GM12878 (cell line): ENCODE data around the gene AARSD1. TPM values are rescaled to one million over a fixed set of nuclear protein-coding genes. Genes with fewer than 3 reads are reported as not detected.

Experiments used
- ATAC-seq: fragments of 200-7000 bp; cut with Tn5 transposase; 3 replicates; pipeline ENCODE4 v1.9.1; 2020; ENCODE audit warnings: mild to moderate bottlenecking, moderate library complexity
- BruUV-seq: library from RNA; stranded (reverse); fragments of 400-500 nt; replicated peaks from 2 replicates; lab custom pipeline; 2021; lab: Mats Ljungman, UMichigan
- CTCF ChIA-PET: fragments of 300-600 bp; sonication (Branson Sonifier 250); formaldehyde crosslinking; extraction: SDS; loops from one replicate; lab custom pipeline; 2021; ENCODE audit warnings: inconsistent platforms; lab: Yijun Ruan, JAX
- POLR2A ChIA-PET: fragments of 350-600 bp; formaldehyde crosslinking; extraction: SDS; loops from one replicate; lab custom pipeline; 2021; ENCODE audit warnings: inconsistent platforms; lab: Charles Lee
- RAD21 ChIA-PET: fragments of 300-600 bp; sonication (Branson Sonifier 250); formaldehyde crosslinking; loops from one replicate; lab custom pipeline; 2023; ENCODE audit warnings: antibody characterized with exemption; ENCODE audit not compliant: unreplicated experiment; lab: Charles Lee
- SMC1A ChIA-PET: fragments of 300-600 bp; sonication (Branson Sonifier 250); formaldehyde crosslinking; loops from one replicate; lab custom pipeline; 2023; ENCODE audit not compliant: unreplicated experiment, uncharacterized antibody; lab: Charles Lee
- DNase-seq: peaks from one replicate; pipeline ENCODE4 v3.0.0-alpha.2; 2011; ENCODE audit warnings: low read depth, low spot score
- FAIRE-seq: peaks from 3 replicates; lab custom pipeline; 2011; peaks lifted over from hg19 to GRCh38; lab: Jason Lieb, UNC
- H2AFZ ChIP-seq: 2 replicates; pipeline ENCODE4 v1.6.0; 2011; ENCODE audit warnings: low read depth, low read length, control low read depth; ENCODE audit not compliant: control insufficient read depth
- H3K27ac ChIP-seq: 2 replicates; pipeline ENCODE4 v1.5.1; 2011; ENCODE audit warnings: control low read depth; ENCODE audit not compliant: control insufficient read depth, insufficient read depth
- H3K27me3 ChIP-seq, 2 experiments: replicated peaks in 1 of 2; 2 replicates each; pipeline versions ENCODE4 v1.6.0 to v1.6.1; 2011; ENCODE audit warnings: low read length in 1 of 2; ENCODE audit not compliant: control insufficient read depth in 2 of 2, insufficient read depth in 2 of 2
- H3K36me3 ChIP-seq, 2 experiments: 2 replicates each; pipeline ENCODE4 v1.5.1; 2011; ENCODE audit warnings: low read length in 1 of 2; ENCODE audit not compliant: control insufficient read depth in 2 of 2, insufficient read depth in 2 of 2
- H3K4me1 ChIP-seq: 2 replicates; pipeline ENCODE4 v1.6.1; 2011; ENCODE audit warnings: mild to moderate bottlenecking, low read length, moderate library complexity, mixed read lengths; ENCODE audit not compliant: control insufficient read depth, insufficient read depth
- H3K4me2 ChIP-seq: 2 replicates; pipeline ENCODE4 v1.6.0; 2011; ENCODE audit warnings: control low read depth; ENCODE audit not compliant: control insufficient read depth, insufficient read depth
- H3K4me3 ChIP-seq: fragments of 200-600 bp; sonication (generic); 2 replicates; pipeline ENCODE4 v1.5.1; 2016
- H3K79me2 ChIP-seq: 2 replicates; pipeline ENCODE4 v1.6.0; 2011; ENCODE audit warnings: low read length; ENCODE audit not compliant: control insufficient read depth, insufficient read depth
- H3K9ac ChIP-seq: 2 replicates; pipeline ENCODE4 v1.8.0; 2011; ENCODE audit warnings: low read length, control low read depth, mixed read lengths; ENCODE audit not compliant: control insufficient read depth, insufficient read depth
- H3K9me3 ChIP-seq: replicated peaks from 3 replicates; pipeline ENCODE4 v1.5.1; 2011; ENCODE audit warnings: mild to moderate bottlenecking, low read length; ENCODE audit not compliant: control insufficient read depth, insufficient read depth
- H4K20me1 ChIP-seq: 2 replicates; pipeline ENCODE4 v1.6.0; 2011; ENCODE audit not compliant: control insufficient read depth, insufficient read depth
- BACH1 ChIP-seq: fragments of 450-650 bp; IDR thresholded peaks from 2 replicates; pipeline ENCODE4 v1.6.1; 2017; ENCODE audit warnings: mild to moderate bottlenecking, borderline replicate concordance
- CUX1 ChIP-seq: IDR thresholded peaks from 2 replicates; pipeline ENCODE4 v1.6.1; 2012; ENCODE audit warnings: improper control_type of control experiment, low read depth, low read length; ENCODE audit not compliant: insufficient replicate concordance
- EP300 ChIP-seq, 2 experiments: fragments of 150-350 bp in 1 of 2; IDR thresholded peaks; 2 replicates each; pipeline ENCODE4 v1.6.1; 2011 to 2012; ENCODE audit warnings: low read depth in 2 of 2, low read length in 2 of 2, borderline replicate concordance in 1 of 2, improper control_type of control experiment in 1 of 2, inconsistent platforms in 1 of 2; ENCODE audit not compliant: control insufficient read depth in 1 of 2
- FOXK2 ChIP-seq: fragments of 450-650 bp; IDR thresholded peaks from 2 replicates; pipeline ENCODE4 v1.6.1; 2017; ENCODE audit warnings: mild to moderate bottlenecking, moderate library complexity
- GABPA ChIP-seq: IDR thresholded peaks from 2 replicates; pipeline ENCODE4 v1.6.1; 2014; ENCODE audit warnings: antibody characterized with exemption, low read depth, mild to moderate bottlenecking, inconsistent platforms
- IRF3 ChIP-seq: fragments of 450-650 bp; IDR thresholded peaks from 2 replicates; pipeline ENCODE4 v1.6.1; 2014; ENCODE audit warnings: mild to moderate bottlenecking
- MAX ChIP-seq: IDR thresholded peaks from 2 replicates; pipeline ENCODE4 v1.6.1; 2012; ENCODE audit warnings: low read depth, low read length, improper control_type of control experiment
- RUNX3 ChIP-seq: IDR thresholded peaks from 2 replicates; pipeline ENCODE4 v1.6.1; 2012; ENCODE audit warnings: low read length, inconsistent platforms
- SPI1 ChIP-seq: IDR thresholded peaks from 2 replicates; pipeline ENCODE4 v1.6.1; 2011; ENCODE audit warnings: low read depth, mild to moderate bottlenecking, low read length, moderate library complexity, borderline replicate concordance; ENCODE audit not compliant: insufficient read depth
- TBL1XR1 ChIP-seq: IDR thresholded peaks from 2 replicates; pipeline ENCODE4 v1.6.1; 2012; ENCODE audit warnings: low read depth, low read length, improper control_type of control experiment
- TCF3 ChIP-seq: IDR thresholded peaks from 2 replicates; pipeline ENCODE4 v1.6.1; 2012; ENCODE audit warnings: low read depth, mild to moderate bottlenecking, low read length, borderline replicate concordance; ENCODE audit not compliant: insufficient read depth
- WRNIP1 ChIP-seq: IDR thresholded peaks from 2 replicates; pipeline ENCODE4 v1.6.1; 2011; ENCODE audit warnings: low read depth, low read length, improper control_type of control experiment, borderline replicate concordance
- ZBED1 ChIP-seq: IDR thresholded peaks from 2 replicates; pipeline ENCODE4 v1.6.1; 2016; ENCODE audit warnings: borderline replicate concordance
- ZNF24 ChIP-seq: fragments of 450-650 bp; IDR thresholded peaks from 2 replicates; pipeline ENCODE4 v1.6.1; 2017; ENCODE audit warnings: antibody characterized with exemption, mild to moderate bottlenecking
- ZNF274 ChIP-seq: IDR thresholded peaks from one replicate; pipeline ENCODE4 v1.8.0; 2011; ENCODE audit not compliant: insufficient read length, insufficient read depth
- WGBS: methylation state at CpG from one replicate; pipeline ENCODE4 v1.1.6; 2016; ENCODE audit warnings: low lambda C conversion rate; ENCODE audit not compliant: insufficient replicate concordance, insufficient coverage; ENCODE audit errors: missing lambda C conversion rate; 5-methylcytosine and 5-hydroxymethylcytosine counted together
- in situ Hi-C: fragments of 300-500 bp; cut with MboI; formaldehyde crosslinking; loops from 9 replicates; pipeline ENCODE4 v1.14.3; 2018; ENCODE audit warnings: mixed read lengths
- intact Hi-C: fragments of 100-400 bp; cut with micrococcal nuclease; formaldehyde crosslinking; loops from one replicate; pipeline ENCODE4 v1.14.2; 2022; ENCODE audit not compliant: unreplicated experiment
- polyA plus RNA-seq, 11 experiments: library from polyadenylated mRNA; depleted of rRNA in 4 of 11; unstranded in 6 of 11; stranded (reverse) in 5 of 11; fragments of >200 nt; fragmentation: Nextera tagmentation in 4 of 11; fragmentation: Illumina TruSeq in 1 of 11; extraction: Ambion mirVana in 4 of 11; extraction: Trizol in 1 of 11; gene quantifications; 1 replicate in 1 of 11; 2 replicates in 10 of 11; pipeline versions ENCODE4 v1.2.1 to v1.2.3, GENCODE V29; 2011 to 2016; ENCODE audit warnings: inconsistent platforms in 2 of 11, missing spikeins in 2 of 11, low read depth in 1 of 11
- total RNA-seq, 4 experiments: library from RNA; depleted of rRNA in 3 of 4; stranded (reverse); fragments of >200 nt in 3 of 4; fragmentation: Illumina TruSeq in 1 of 4; extraction: Trizol in 1 of 4; gene quantifications; 2 replicates each; pipeline versions ENCODE4 v1.2.1 to v1.2.3, GENCODE V29; 2013 to 2021

The AARSD1 gene
- total and polyA plus RNA-seq, 10 of the 15 experiments (the other 5 are each of a cell fraction or from before 2014, with no cell fraction given), result 32.2 to 86.2 (median 52.8) TPM

GRCh38 chr17:42991471-42991870 is 27.2 kb upstream of the AARSD1 start (continued):
- no peak for TF ChIP-seq CUX1

GRCh38 chr17:42989726-42990652 is 25.7 kb upstream of the AARSD1 start:
- Histone ChIP-seq H3K4me2 (no peak overlapping the region), H2AFZ (no peak overlapping the region), H3K79me2 (peaks cover 11% of the 10 kb centered on the region), H4K20me1 (no peaks in the 10 kb centered on the region), H3K4me1 (peaks cover 18% of the 10 kb centered on the region), H3K9ac (no peak overlapping the region), H3K36me3 (peaks cover 13 to 35% of the 10 kb centered on the region in 2 experiments), H3K27me3 (no peaks in the 10 kb centered on the region), H3K9me3 (no peaks in the 10 kb centered on the region), H3K4me3 (no peak overlapping the region), H3K27ac (no peak overlapping the region)
- FAIRE-seq (no peak), ATAC-seq (no peak), DNase-seq (no peak)
- in situ Hi-C loops, result no loop called here
- ChIA-PET POLR2A (no interaction called here), SMC1A (interaction anchor here (0.9 kb wide), 1 partner anchor 26 kb away, joined by 3 read pairs; the partner anchor contains the start of gene AARSD1), CTCF (interaction anchor here (1.0 kb wide), 1 partner anchor 8 kb away, joined by 3 read pairs; the partner anchor contains the start of gene RPL27), RAD21 (no interaction called here)
- BruUV-seq, result no TSS peak
- WGBS, result 84% methylated on average over 6 of the region's 6 CpGs
- intact Hi-C loops, result loop anchor here (10.0 kb wide), 1 partner anchor 145 kb away; the partner anchor contains the start of gene AOC2
- TF ChIP-seq EP300 (IDR thresholded peaks at IDR 0.05; ENCODE audit: borderline replicate concordance in 1 of 2, control insufficient read depth in 1 of 2, low read depth in 2 of 2, low read length in 2 of 2) (no peak), RUNX3 (no peak), ZBED1 (no peak), TCF3 (no peak), WRNIP1 (no peak), TBL1XR1 (no peak), MAX (no peak), SPI1 (no peak), ZNF274 (no peak), GABPA (no peak), ZNF24 (no peak), IRF3 (no peak), BACH1 (no peak), FOXK2 (no peak)
